Raji (cell line): ENCODE data around the gene MICAL3.

ENCODE experiments used
- POLR2A ChIP-seq: IDR thresholded peaks from 2 replicates; pipeline ENCODE4 v1.6.1; 2011; ENCODE audit warnings: low read depth, low read length, control low read depth; ENCODE audit not compliant: insufficient read depth

MICAL3 gene

DNA sequence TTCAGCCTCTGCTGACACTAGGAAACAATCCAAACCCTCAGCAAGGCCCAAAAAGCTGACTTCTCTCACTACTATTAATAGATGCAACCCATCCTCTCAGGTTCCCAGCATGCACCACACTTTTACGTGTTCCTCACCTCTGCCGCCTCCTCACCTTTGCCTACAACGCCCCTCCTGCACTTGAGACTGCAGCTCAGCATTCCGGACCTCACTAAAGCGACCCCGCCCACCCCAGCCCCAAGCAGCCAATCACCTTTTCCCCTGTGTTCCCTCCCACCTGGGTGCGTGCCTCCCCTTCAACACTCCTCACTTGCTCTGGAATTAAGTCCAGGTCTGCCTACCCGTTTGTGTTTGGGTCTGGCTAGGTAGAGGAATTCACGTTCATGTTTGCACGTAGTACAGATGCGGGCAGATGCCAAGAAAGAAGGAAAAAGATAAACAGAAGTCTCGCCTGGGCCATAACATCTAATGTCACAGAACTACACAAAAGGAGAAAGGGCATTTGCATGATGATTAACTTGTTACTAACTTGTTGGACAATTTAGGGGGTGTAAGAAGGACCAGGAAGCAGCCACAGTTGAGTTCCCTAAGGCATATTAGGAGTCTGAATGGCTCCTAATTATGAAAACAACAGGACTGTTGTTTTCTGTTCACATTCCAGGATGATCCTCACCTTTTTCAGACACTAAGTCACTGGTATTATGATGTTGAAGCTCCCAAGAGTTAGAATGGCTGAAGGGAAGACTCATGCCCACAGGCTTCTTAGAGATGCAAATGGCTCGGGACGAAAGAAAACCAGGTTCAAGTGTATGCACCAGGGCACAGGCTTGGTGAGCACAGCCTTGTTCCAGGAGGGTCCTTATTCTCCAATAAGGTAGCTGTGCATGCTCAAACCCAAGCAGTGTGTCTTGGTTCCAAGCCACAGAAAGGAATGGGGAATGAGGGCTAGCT lies 102.2 kb downstream of the MICAL3 start:
- no peak for TF ChIP-seq POLR2A

- no peak for TF ChIP-seq POLR2A
These were observed 103.2 kb downstream of the MICAL3 start for GRCh38 chr22:17920992-17921650.

DNA sequence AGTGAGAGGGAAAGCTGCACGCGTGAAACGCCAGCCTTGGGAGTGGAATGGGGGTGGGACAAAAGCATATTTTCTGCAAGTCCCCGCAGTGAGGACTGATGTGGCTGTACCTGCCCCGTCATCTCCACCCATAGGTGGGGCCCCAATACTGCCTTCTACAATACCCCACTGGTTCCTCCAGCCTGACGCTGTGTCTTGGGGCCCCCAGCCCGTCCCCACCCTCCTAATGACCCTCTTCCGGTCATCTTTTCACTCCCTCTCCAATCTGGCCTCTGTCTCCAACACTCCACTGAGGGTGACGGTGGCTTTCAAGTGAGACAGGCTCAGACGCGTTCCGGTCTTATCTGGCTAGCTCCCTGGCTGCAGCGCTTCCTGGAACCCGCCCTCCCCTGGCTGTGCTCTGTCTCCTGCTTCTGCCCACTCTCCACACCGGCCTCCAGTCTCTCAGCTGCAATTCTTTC lies 104.2 kb downstream of the MICAL3 start:
- no peak for TF ChIP-seq POLR2A

- TF ChIP-seq POLR2A = no peak
These were observed 104.9 kb downstream of the MICAL3 start for GRCh38 chr22:17919276-17920144.

DNA sequence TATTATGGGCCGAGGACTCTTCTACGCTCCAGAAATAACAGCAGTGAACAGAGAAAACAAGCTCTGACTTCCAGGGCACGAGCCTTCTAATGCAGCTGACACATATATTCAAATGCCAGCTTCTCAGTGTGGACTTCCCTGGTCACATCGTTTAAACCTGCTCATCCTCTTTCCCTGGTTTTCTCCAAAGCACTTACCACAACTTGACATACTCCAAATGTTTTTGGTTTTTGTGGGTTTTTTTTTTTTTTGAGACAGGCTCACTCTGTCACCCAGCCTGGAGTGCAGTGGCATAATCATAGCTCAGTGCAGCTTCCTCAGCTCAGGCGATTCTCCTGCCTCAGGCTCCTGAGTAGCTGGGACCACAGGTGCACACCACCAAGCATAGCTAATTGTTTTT lies 105.5 kb downstream of the MICAL3 start:
- TF ChIP-seq POLR2A = no peak

GRCh38 chr22:17917490-17917983 lies 106.8 kb downstream of the MICAL3 start:
- TF ChIP-seq POLR2A = no peak

- no peak for TF ChIP-seq POLR2A
These were observed 108.0 kb downstream of the MICAL3 start for GRCh38 chr22:17916226-17916889.

DNA sequence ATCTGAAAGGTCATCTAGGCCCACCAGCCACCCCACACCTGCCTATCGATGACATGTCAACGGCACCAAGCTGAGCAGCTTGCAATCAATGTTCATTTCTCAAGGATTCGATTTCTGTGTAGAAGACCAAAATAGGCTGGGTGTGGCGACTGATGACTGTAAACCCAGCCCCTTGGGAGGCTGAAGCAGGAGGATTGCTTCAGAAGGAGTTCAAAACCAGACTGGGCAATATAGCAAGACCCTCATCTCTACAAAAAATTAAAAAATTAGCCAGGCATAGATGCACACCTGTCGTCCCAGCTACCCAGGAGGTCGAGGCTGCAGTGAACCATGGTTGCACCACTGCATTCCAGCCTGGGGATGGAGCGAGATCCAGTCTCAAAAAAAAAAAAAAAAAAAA lies 108.7 kb downstream of the MICAL3 start:
- TF ChIP-seq POLR2A = no peak

GRCh38 chr22:17915188-17915587 lies 109.2 kb downstream of the MICAL3 start:
- TF ChIP-seq POLR2A = no peak

GRCh38 chr22:17914474-17914873 lies 109.9 kb downstream of the MICAL3 start:
- no peak for TF ChIP-seq POLR2A

GRCh38 chr22:17913801-17914347 lies 110.5 kb downstream of the MICAL3 start:
- TF ChIP-seq POLR2A = no peak

DNA sequence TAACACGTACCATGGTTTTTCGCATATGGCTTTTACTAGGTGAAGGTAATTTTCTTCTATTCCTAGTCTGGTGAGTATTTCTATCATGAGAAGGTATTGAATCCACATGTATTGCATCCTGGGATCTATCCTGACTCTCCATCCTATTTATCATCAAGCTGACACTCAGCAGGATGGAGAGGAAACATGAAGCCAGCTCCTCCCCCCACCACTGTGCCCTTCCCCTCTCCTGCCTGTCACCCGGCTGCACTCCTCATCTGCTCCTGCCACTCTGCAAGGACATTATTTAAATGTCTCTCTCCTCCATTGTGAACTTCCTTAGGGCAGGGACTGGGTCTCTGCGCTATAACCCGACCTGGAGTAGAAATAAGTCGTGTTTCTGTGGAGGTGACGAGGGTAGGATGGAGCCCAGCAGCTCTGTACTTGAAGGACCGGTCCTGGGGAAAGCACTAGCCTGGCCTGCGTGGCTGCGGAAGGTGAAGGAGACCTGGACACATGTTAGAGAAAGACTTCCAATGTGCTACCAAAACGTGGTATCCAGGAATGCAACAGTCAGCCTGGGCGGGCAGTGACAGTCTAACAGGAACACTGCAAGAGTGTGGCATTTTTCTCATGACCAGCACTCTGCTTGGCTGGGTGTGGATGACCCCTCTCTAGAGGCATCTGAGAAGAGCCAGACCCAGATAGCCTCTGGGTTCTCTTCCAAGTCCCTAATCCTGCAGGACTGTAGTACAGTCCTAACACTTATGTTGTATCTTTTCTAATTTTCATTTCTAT lies 111.2 kb downstream of the MICAL3 start:
- TF ChIP-seq POLR2A = no peak

DNA sequence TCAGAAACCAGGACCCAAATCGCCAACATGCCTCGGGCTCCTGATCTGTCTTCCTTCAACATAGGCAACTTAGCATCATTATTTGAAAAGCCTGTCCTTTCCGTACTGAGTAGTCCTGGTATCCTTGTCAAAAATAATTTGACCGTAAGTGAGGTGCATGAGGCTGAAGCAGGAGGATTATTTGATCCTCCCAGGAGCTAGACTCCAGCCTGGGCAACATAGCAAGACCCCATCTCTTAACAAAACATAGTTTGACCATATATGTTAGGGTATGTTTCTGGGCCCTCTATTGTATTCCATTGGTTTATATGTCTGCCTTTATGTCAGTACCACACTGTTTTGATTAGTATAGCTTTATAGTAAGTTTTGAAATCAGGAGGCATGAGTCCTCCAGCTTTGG lies 112.5 kb downstream of the MICAL3 start:
- no peak for TF ChIP-seq POLR2A

GRCh38 chr22:17911312-17911705 lies 113.1 kb downstream of the MICAL3 start:
- no peak for TF ChIP-seq POLR2A
